Stimulated activated CD4-positive, alpha-beta T cell treated with anti-CD3 and anti-CD28 coated beads, TNF-alpha, amount 100 ng/mL, for 48 hours (primary cell): ENCODE results near the gene NCAPG.

ENCODE experiments used
- DNase-seq, 3 donors: peaks; one replicate each; pipeline ENCODE4 v3.0.0-alpha.2; 2020; ENCODE audit warnings: low read depth in 3 of 3

The NCAPG gene

DNA sequence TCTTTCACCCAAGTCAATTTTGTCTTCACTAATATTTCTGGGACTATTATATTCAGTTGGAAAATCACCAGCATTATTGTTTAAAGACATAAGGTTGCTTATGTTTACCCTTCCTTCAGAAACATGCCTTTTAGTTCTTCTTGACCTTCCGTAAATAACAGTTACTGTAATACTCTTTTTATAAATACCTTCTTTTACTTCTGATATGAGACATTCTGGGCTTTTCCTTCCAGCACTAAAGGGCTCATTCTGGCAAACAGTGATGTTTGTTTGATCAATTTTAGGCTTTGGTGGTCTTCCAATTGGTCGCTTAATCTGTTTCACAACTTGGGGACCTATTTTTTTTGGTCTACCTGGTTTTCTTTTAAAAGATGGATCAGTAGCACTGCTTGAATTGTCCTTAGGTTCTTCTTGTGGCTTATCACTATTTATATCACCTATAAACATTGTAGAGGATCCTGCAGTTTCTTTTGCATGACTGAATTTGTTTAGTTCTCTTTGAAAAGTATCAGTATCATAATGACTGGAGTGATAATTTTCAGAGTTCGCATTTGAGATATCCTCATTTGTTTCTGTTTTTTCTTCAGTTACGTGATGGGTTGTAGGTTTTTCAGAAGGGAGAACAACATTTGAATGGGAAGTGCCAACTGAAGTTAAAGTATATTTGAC lies 64.8 kb downstream of the NCAPG start:
- no peak for DNase-seq

DNA sequence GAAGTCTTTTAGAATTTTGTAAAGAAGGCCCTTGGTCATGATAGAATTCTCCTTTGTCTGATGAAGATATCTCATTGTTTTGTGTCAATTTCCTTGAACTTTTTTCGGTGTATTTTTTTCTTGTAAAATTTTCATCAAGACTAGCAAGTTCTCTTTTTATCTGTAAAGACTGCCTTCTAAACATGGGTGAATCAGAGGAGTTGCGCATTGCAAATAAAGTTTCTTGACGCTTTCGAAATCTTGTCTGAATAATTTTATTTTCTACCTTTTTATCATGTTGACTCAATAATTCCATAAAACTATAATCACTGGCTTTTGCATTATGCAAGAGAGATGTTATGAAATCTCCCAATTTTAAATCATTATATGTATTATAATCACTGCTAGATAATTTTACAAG lies 66.2 kb downstream of the NCAPG start:
- DNase-seq, result no peak

DNA sequence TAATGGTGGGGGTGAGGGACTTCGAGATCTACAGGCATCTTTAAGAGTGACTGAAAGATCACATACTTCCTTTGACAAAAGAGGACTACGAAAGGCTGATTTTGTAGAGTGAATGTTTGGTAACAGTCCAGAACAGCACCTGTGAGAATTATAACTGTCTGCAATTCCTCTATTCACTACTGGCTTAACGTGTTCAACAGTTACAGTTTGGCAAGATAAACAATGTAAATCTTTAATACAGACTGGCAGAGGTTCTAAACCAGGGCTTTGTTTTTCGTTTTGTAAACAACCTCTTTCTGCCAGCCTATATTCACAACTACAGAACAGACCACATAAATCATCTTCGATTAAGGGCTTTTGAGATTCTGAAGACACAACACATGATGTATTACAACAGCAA lies 66.9 kb downstream of the NCAPG start:
- no peak for DNase-seq

DNA sequence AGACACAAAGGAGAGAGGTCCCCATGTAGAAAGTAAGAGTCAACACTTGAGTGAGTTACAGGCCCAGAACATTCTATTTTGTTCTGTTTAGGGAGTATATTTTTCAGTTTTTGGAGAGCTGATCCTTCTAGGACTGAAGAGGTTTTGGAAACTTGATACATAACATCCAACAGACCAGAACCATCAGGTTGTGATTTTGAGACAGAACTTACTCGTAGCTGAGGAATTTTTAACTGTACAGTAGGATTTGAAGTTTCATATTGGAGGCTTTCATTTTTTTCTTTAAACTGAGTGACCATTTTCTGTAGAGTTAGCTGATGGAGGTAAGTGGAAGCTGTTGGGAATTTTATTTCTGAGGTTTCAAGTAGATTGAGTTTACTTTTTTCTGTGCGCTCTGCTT lies 73.3 kb downstream of the NCAPG start:
- DNase-seq, result no peak

DNA sequence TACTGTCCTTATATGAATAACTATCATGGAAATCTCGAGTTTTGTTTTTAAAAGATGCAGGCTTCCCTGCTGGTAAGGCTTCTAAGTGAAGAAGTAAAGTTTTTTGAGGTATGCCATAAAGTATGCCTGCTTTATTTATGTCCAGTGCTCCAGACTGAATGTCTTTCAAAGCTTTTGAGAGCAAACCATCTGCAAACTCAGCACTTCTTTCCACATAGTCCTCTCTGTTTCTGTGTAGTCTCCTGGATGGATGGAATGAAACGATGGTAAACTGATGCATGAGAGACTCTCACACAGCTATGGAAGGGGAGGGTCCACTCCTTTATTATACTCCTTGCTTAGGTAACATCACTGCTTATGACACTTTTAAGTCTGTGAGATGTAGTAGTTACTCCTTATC lies 73.7 kb downstream of the NCAPG start:
- DNase-seq, result no peak

DNA sequence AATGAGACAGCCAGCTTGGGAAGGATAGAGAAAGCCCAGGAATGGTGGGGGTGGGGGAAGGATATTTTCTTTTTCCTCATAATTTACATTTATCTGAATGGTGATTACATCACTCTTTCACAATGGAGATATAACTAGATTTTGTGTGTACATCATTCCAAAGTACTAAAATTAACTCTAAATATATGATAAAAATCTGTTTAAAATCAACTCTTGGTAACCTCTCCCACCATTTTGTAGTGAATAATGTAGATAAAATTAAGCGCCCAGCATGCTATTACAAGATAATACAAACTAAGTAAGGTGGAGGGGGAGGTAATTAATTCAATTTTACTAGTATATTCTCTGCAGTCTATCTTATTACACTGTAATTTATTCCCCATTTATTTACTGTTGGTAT lies 78.9 kb downstream of the NCAPG start:
- DNase-seq, result no peak

DNA sequence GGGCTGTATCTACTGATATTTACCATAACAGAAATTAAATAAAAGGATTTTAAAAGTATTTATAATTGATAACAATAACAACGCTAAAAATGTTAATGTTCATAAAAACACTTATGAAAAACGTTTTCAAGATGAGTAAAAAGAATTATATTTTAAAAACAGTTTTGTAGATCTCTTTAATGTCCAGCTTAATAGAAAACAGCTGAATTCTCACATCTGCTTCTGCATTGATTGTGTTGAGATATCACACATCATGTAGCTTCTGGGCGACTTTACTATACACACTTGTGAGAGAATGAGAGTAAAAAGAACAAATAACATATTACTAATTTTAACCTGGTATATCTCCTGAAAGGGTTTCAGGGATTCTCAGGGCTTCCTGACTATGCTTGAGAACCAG lies 83.6 kb downstream of the NCAPG start:
- DNase-seq, result no peak
